Tibial artery (tissue), 4 donors: ENCODE data around the gene MSRB2.

Experiments
- DNase-seq, 2 donors: peaks; one replicate each; pipeline ENCODE4 v3.0.0-alpha.2; 2019
- H3K27ac ChIP-seq, 2 donors: fragments of 200-600 bp; sonication (generic) in 1 of 2; 1 replicate in 1 of 2; 2 replicates in 1 of 2; pipeline ENCODE4 v1.5.1; 2018 to 2019; ENCODE audit warnings: mild to moderate bottlenecking in 1 of 2
- H3K27me3 ChIP-seq, 2 donors: fragments of 200-600 bp; sonication (generic) in 1 of 2; one replicate each; pipeline versions ENCODE4 v1.5.1 to v1.6.0; 2016 to 2019
- H3K36me3 ChIP-seq, 3 donors: fragments of 200-600 bp; sonication (generic) in 2 of 3; one replicate each; pipeline ENCODE4 v1.5.1; 2016 to 2019; ENCODE audit warnings: mild to moderate bottlenecking in 2 of 3
- H3K4me1 ChIP-seq, 4 donors: fragments of 200-600 bp; sonication (generic) in 2 of 4; 1 replicate in 3 of 4; 2 replicates in 1 of 4; pipeline ENCODE4 v1.5.1; 2016 to 2019
- H3K4me3 ChIP-seq, 2 donors: fragments of 200-600 bp; sonication (generic) in 1 of 2; 1 replicate in 1 of 2; 2 replicates in 1 of 2; pipeline ENCODE4 v1.5.1; 2018 to 2019; ENCODE audit warnings: mild to moderate bottlenecking in 2 of 2
- H3K9me3 ChIP-seq, 3 donors: fragments of 200-600 bp; sonication (generic) in 1 of 3; one replicate each; pipeline ENCODE4 v1.5.1; 2016 to 2019
- CTCF ChIP-seq, 2 experiments: fragments of 200-600 bp in 1 of 2; fragments of 450-650 bp in 1 of 2; IDR thresholded peaks; one replicate each; pipeline ENCODE4 v1.5.1; 2017 to 2019; ENCODE audit warnings: antibody characterized with exemption in 2 of 2, mild to moderate bottlenecking in 1 of 2, moderate library complexity in 1 of 2
- intact Hi-C: fragments of 100-400 bp; cut with DNase I; formaldehyde crosslinking; loops from one replicate; pipeline ENCODE4 v1.15.0; 2023; ENCODE audit warnings: low total_unique reads

Gene MSRB2

GRCh38 chr10:23111517-23112286 lies 16.3 kb downstream of the MSRB2 start:
- Histone ChIP-seq H3K9me3 (no peaks in the 10 kb centered on the region), H3K36me3 (peaks cover 60 to 96% (median 77%) of the 10 kb centered on the region in 3 donors), H3K27me3 (no peaks in the 10 kb centered on the region), H3K4me3 (no peak overlapping the region), H3K27ac (no peak overlapping the region), H3K4me1 (no peaks in the 10 kb centered on the region)
- no peak for DNase-seq
- intact Hi-C loops = no loop called here
- no peak for TF ChIP-seq CTCF (IDR thresholded peaks at IDR 0.05)

GRCh38 chr10:23114228-23114850 lies 19.0 kb downstream of the MSRB2 start:
- intact Hi-C loops = no loop called here
- H3K36me3 ChIP-seq = peaks cover 55 to 88% (median 77%) of the 10 kb centered on the region in 3 donors
- no peak for TF ChIP-seq CTCF (IDR thresholded peaks at IDR 0.05)
- no peaks in the 10 kb centered on the region for H3K9me3 ChIP-seq
- H3K27ac ChIP-seq = no peak overlapping the region
- no peak overlapping the region for H3K4me3 ChIP-seq
- no peaks in the 10 kb centered on the region for H3K4me1 ChIP-seq
- no peak for DNase-seq
- H3K27me3 ChIP-seq = no peaks in the 10 kb centered on the region

GRCh38 chr10:23116486-23117205 lies 21.3 kb downstream of the MSRB2 start:
- Histone ChIP-seq H3K36me3 (peaks cover 62 to 88% (median 76%) of the 10 kb centered on the region in 3 donors), H3K27me3 (no peaks in the 10 kb centered on the region), H3K4me3 (no peak overlapping the region), H3K9me3 (no peaks in the 10 kb centered on the region), H3K27ac (no peak overlapping the region), H3K4me1 (no peaks in the 10 kb centered on the region)
- intact Hi-C loops = no loop called here
- TF ChIP-seq CTCF (IDR thresholded peaks at IDR 0.05) = no peak
- DNase-seq = no peak

- no peaks in the 10 kb centered on the region for H3K27me3 ChIP-seq
- intact Hi-C loops = no loop called here
- no peak overlapping the region for H3K27ac ChIP-seq
- no peak overlapping the region for H3K4me3 ChIP-seq
- no peak for TF ChIP-seq CTCF (IDR thresholded peaks at IDR 0.05)
- peaks cover 45 to 57% (median 49%) of the 10 kb centered on the region in 3 donors for H3K36me3 ChIP-seq
- H3K9me3 ChIP-seq = no peaks in the 10 kb centered on the region
- DNase-seq = no peak
- H3K4me1 ChIP-seq = no peaks in the 10 kb centered on the region
Measured at GRCh38 chr10:23120001-23120934, 24.9 kb downstream of the MSRB2 start.

- Histone ChIP-seq H3K27me3 (no peaks in the 10 kb centered on the region), H3K36me3 (peaks cover 43 to 48% (median 48%) of the 10 kb centered on the region in 3 donors), H3K27ac (no peak overlapping the region), H3K4me1 (no peaks in the 10 kb centered on the region), H3K4me3 (no peak overlapping the region), H3K9me3 (no peaks in the 10 kb centered on the region)
- intact Hi-C loops = no loop called here
- no peak for DNase-seq
- TF ChIP-seq CTCF (IDR thresholded peaks at IDR 0.05) = no peak
Measured at GRCh38 chr10:23121135-23121534, 25.8 kb downstream of the MSRB2 start.
